Measurements from ENCODE around the gene OTOR.
A peak's percentile ranks its signal among the peaks of the same experiment; 100 is the strongest.

- TF ChIP-seq CTCF (IDR thresholded peaks at IDR 0.05) (peak; percentile 40), POLR2AphosphoS5 (IDR thresholded peaks at IDR 0.05; ENCODE audit: low read depth, low read length) (no peak)
- TF ChIP-seq, protein P1, sequence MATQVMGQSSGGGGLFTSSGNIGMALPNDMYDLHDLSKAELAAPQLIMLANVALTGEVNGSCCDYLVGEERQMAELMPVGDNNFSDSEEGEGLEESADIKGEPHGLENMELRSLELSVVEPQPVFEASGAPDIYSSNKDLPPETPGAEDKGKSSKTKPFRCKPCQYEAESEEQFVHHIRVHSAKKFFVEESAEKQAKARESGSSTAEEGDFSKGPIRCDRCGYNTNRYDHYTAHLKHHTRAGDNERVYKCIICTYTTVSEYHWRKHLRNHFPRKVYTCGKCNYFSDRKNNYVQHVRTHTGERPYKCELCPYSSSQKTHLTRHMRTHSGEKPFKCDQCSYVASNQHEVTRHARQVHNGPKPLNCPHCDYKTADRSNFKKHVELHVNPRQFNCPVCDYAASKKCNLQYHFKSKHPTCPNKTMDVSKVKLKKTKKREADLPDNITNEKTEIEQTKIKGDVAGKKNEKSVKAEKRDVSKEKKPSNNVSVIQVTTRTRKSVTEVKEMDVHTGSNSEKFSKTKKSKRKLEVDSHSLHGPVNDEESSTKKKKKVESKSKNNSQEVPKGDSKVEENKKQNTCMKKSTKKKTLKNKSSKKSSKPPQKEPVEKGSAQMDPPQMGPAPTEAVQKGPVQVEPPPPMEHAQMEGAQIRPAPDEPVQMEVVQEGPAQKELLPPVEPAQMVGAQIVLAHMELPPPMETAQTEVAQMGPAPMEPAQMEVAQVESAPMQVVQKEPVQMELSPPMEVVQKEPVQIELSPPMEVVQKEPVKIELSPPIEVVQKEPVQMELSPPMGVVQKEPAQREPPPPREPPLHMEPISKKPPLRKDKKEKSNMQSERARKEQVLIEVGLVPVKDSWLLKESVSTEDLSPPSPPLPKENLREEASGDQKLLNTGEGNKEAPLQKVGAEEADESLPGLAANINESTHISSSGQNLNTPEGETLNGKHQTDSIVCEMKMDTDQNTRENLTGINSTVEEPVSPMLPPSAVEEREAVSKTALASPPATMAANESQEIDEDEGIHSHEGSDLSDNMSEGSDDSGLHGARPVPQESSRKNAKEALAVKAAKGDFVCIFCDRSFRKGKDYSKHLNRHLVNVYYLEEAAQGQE (IDR thresholded peaks at IDR 0.05; ENCODE audit: insufficient read depth in 1 of 2, low read depth in 2 of 2, low read length in 1 of 2): no peak
Observed at GRCh38 chr20:16749573-16749972, 1.4 kb downstream of the OTOR start.

Data from Panc1 (cell line).